ENCODE measurements around the gene ATP12A.

Gene ATP12A

DNA sequence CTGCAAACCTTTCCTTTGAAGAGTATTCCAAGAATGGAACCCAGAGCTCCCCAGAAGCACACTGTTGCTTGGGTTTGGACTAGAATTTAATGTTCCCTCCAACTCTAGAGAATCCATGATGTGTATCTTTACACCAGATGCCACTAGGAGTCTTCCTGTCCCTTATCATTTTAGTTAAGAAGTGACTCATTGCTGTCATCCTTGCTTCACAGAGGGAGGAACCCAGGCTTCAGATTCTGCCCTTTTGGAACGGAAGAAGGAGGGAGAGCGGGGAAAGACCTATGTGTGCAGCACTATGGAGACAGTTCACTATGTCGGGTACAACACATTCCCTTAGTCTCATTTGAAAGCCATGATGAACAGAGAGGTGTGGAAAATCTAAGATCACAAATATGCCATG is 2.1 kb upstream of the ATP12A start:
- DNase-seq (ENCODE audit: low read depth), result no peak

GRCh38 chr13:24679686-24680085 is 522 bp upstream of the ATP12A start:
- H3K4me3 ChIP-seq (ENCODE audit: control insufficient read depth, low read depth, low read length), result no peak overlapping the region
- TF ChIP-seq, protein P1, sequence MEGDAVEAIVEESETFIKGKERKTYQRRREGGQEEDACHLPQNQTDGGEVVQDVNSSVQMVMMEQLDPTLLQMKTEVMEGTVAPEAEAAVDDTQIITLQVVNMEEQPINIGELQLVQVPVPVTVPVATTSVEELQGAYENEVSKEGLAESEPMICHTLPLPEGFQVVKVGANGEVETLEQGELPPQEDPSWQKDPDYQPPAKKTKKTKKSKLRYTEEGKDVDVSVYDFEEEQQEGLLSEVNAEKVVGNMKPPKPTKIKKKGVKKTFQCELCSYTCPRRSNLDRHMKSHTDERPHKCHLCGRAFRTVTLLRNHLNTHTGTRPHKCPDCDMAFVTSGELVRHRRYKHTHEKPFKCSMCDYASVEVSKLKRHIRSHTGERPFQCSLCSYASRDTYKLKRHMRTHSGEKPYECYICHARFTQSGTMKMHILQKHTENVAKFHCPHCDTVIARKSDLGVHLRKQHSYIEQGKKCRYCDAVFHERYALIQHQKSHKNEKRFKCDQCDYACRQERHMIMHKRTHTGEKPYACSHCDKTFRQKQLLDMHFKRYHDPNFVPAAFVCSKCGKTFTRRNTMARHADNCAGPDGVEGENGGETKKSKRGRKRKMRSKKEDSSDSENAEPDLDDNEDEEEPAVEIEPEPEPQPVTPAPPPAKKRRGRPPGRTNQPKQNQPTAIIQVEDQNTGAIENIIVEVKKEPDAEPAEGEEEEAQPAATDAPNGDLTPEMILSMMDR (conservative IDR thresholded peaks at IDR 0.05; ENCODE audit: control insufficient read depth, insufficient read depth, low read depth, low read length), result no peak

More for the DNA sequence above, 2.1 kb upstream of the ATP12A start:
- H3K4me3 ChIP-seq (ENCODE audit: control insufficient read depth, low read depth, low read length), result no peak overlapping the region
- TF ChIP-seq, protein P1 (conservative IDR thresholded peaks at IDR 0.05; ENCODE audit: control insufficient read depth, insufficient read depth, low read depth, low read length), result no peak

GRCh38 chr13:24680921-24681604 is 855 bp downstream of the ATP12A start:
- DNase-seq (ENCODE audit: low read depth), result no peak
- no peak overlapping the region for H3K4me3 ChIP-seq (ENCODE audit: control insufficient read depth, low read depth, low read length)
- TF ChIP-seq, protein P1 (conservative IDR thresholded peaks at IDR 0.05; ENCODE audit: control insufficient read depth, insufficient read depth, low read depth, low read length), result no peak

More at GRCh38 chr13:24679686-24680085, 522 bp upstream of the ATP12A start:
- DNase-seq (ENCODE audit: low read depth), result no peak

DNA sequence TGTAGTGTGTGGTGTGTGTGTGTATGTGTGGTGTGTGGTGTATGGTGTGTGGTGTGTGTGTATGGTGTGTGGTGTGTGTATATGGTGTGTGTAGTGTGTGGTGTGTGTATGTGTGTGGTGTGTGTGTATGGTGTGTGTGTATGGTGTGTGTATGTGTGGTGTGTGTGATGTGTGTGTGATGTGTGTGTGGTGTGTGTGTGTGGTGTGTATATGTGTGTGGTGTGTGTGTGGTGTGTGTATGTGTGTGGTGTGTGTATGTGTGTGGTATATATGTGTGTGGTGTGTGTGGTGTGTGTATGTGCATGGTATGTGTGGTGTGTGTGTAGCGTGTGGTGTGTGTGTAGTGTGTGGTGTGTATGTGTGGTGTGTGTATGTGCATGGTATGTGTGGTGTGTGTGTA is 1.7 kb downstream of the ATP12A start:
- no peak for DNase-seq (ENCODE audit: low read depth)
- TF ChIP-seq, protein P1 (conservative IDR thresholded peaks at IDR 0.05; ENCODE audit: control insufficient read depth, insufficient read depth, low read depth, low read length), result no peak

GRCh38 chr13:24682353-24682752 is 2.1 kb downstream of the ATP12A start:
- TF ChIP-seq, protein P1 (conservative IDR thresholded peaks at IDR 0.05; ENCODE audit: control insufficient read depth, insufficient read depth, low read depth, low read length), result no peak
- no peak overlapping the region for H3K4me3 ChIP-seq (ENCODE audit: control insufficient read depth, low read depth, low read length)
- no peak for DNase-seq (ENCODE audit: low read depth)

More for the DNA sequence above, 1.7 kb downstream of the ATP12A start:
- no peak overlapping the region for H3K4me3 ChIP-seq (ENCODE audit: control insufficient read depth, low read depth, low read length)

DNA sequence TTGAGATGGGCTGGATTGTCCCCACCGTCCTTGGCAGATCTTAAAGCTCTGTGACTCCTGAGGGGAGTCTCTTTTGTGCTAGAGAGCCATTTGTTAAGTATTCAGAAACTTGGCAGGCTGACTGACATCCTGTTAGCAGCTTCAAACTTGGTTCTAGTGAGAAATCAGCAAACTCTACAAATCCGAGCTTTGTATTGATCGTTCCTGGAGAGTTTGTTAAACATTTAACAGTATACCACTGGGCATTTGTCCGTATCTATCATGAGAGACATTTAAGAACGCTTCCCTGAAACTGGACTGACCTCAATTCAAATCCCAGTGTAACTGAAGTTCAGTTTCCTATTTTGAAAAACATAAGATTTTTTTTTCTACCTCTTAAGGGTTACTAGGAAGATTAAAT is 3.1 kb downstream of the ATP12A start:
- TF ChIP-seq, protein P1 (conservative IDR thresholded peaks at IDR 0.05; ENCODE audit: control insufficient read depth, insufficient read depth, low read depth, low read length), result no peak
- DNase-seq (ENCODE audit: low read depth), result no peak
- no peak overlapping the region for H3K4me3 ChIP-seq (ENCODE audit: control insufficient read depth, low read depth, low read length)
